ENCODE measurements around the gene DNTT. TPM values are rescaled to one million over a fixed set of nuclear protein-coding genes. Genes with fewer than 3 reads are reported as not detected.

Gene DNTT
- total RNA-seq (2022; extraction: Qiagen RNA extraction; ENCODE audit: low read depth) = not detected in 5 replicates

GRCh38 chr10:96304230-96304629 lies at the start of gene DNTT:
TSS of gene DNTT (plus strand) at chr10:96304434. CDS start at chr10:96304498, 64 bp downstream.

GRCh38 chr10:96271016-96271815 lies 33.0 kb upstream of the DNTT start, which contains the start of gene BLNK:
TSS of gene BLNK (minus strand) at chr10:96271569. CDS start at chr10:96271398, 171 bp downstream.

GRCh38 chr10:96358851-96359540 lies 54.8 kb downstream of the DNTT start, which contains the start of gene OPALIN:
TSS of gene OPALIN (minus strand) at chr10:96359002. CDS start at chr10:96358896, 106 bp downstream.

Other genes with a start within 250 kb of the DNTT start
- 5.5 to 9.6 TPM (median 8.5 TPM) in 5 replicates for gene ZNF518A, start 174.1 kb upstream of the DNTT start, total RNA-seq (2022; extraction: Qiagen RNA extraction; ENCODE audit: low read depth)
- gene BLNK, start 32.9 kb upstream of the DNTT start, total RNA-seq (2022; extraction: Qiagen RNA extraction; ENCODE audit: low read depth) = not detected in 5 replicates
- gene OPALIN, start 54.6 kb downstream of the DNTT start, total RNA-seq (2022; extraction: Qiagen RNA extraction; ENCODE audit: low read depth) = not detected in 5 replicates
- gene TLL2, start 209.5 kb downstream of the DNTT start, total RNA-seq (2022; extraction: Qiagen RNA extraction; ENCODE audit: low read depth) = 0.08 to 0.14 TPM (median 0.10 TPM) in 5 replicates

Measured in A549 treated with DMSO at 1 μM for 4 hours (cell line).